Calu3 (cell line): Measurements from ENCODE around the gene RNF26. TPM values are rescaled to one million over a fixed set of nuclear protein-coding genes. Genes with fewer than 3 reads are reported as not detected.

ENCODE experiments used
- BruUV-seq: library from RNA; stranded (reverse); fragments of 400-500 nt; replicated peaks from 2 replicates; lab custom pipeline; 2021; lab: Mats Ljungman, UMichigan
- CTCF ChIA-PET: fragments of 300-600 bp; sonication (Branson Sonifier 250); formaldehyde crosslinking; loops from one replicate; lab custom pipeline; 2022; ENCODE audit warnings: antibody characterized with exemption; lab: Charles Lee
- DNase-seq: peaks from one replicate; pipeline ENCODE4 v3.0.0; 2022
- H3K27ac Mint-ChIP-seq: one replicate; pipeline ENCODE4 v1.8.0; 2022; ENCODE audit warnings: mixed read lengths; ENCODE audit not compliant: unreplicated experiment
- H3K27me3 Mint-ChIP-seq: one replicate; pipeline ENCODE4 v1.8.0; 2022; ENCODE audit warnings: mixed read lengths; ENCODE audit not compliant: unreplicated experiment
- H3K36me3 Mint-ChIP-seq: one replicate; pipeline ENCODE4 v1.8.0; 2022; ENCODE audit warnings: mild to moderate bottlenecking, moderate library complexity, mixed read lengths; ENCODE audit not compliant: insufficient read depth, unreplicated experiment
- H3K4me1 Mint-ChIP-seq: one replicate; pipeline ENCODE4 v1.8.0; 2022; ENCODE audit warnings: mild to moderate bottlenecking, low read depth, mixed read lengths; ENCODE audit not compliant: unreplicated experiment
- H3K4me3 Mint-ChIP-seq: one replicate; pipeline ENCODE4 v1.8.0; 2022; ENCODE audit warnings: mild to moderate bottlenecking, low read depth, moderate library complexity, mixed read lengths; ENCODE audit not compliant: unreplicated experiment
- H3K9me3 Mint-ChIP-seq: one replicate; pipeline ENCODE4 v1.8.0; 2022; ENCODE audit warnings: low read depth, mixed read lengths; ENCODE audit not compliant: unreplicated experiment
- CTCF ChIP-seq: fragments of 200-600 bp; IDR thresholded peaks from one replicate; pipeline ENCODE4 v1.8.0; 2022; ENCODE audit warnings: antibody characterized with exemption; ENCODE audit not compliant: unreplicated experiment
- intact Hi-C: fragments of 100-400 bp; cut with micrococcal nuclease; formaldehyde crosslinking; loops from one replicate; pipeline ENCODE4 v1.10.0; 2022; ENCODE audit not compliant: unreplicated experiment
- total RNA-seq: library from RNA; stranded (reverse); gene quantifications from 2 replicates; pipeline ENCODE4 v1.2.3, GENCODE V29; 2022

Gene RNF26
- total RNA-seq, 1 experiment from 2014 or later: 31.8 TPM

GRCh38 chr11:119352857-119353260 lies 18.5 kb downstream of the RNF26 start:
- DNase-seq: no peak
- H3K4me3 Mint-ChIP-seq: no peak overlapping the region
- intact Hi-C loops: no loop called here
- no peak for TF ChIP-seq CTCF
- CTCF ChIA-PET: interaction anchor here (0.6 to 1.1 kb wide), 3 partner anchors 15 to 268 kb away, joined by 3 to 4 read pairs (median 3); no protein-coding TSS in a partner anchor
- H3K4me1 Mint-ChIP-seq: peaks cover 8% of the 10 kb centered on the region
- BruUV-seq: no TSS peak
- peaks cover 39% of the 10 kb centered on the region for H3K27me3 Mint-ChIP-seq
- H3K27ac Mint-ChIP-seq: no peak overlapping the region
- no peaks in the 10 kb centered on the region for H3K9me3 Mint-ChIP-seq
- H3K36me3 Mint-ChIP-seq: no peaks in the 10 kb centered on the region

GRCh38 chr11:119355091-119355843 lies 20.9 kb downstream of the RNF26 start:
- Mint-ChIP-seq H3K9me3 (no peaks in the 10 kb centered on the region), H3K4me1 (peaks cover 8% of the 10 kb centered on the region), H3K27me3 (peaks cover 31% of the 10 kb centered on the region), H3K36me3 (no peaks in the 10 kb centered on the region), H3K4me3 (no peak overlapping the region), H3K27ac (no peak overlapping the region)
- CTCF ChIA-PET: interaction anchor here (1.0 kb wide), 1 partner anchor 26 kb away, joined by 3 read pairs; the partner anchor contains the start of gene USP2
- no peak for TF ChIP-seq CTCF
- no peak for DNase-seq
- BruUV-seq: no TSS peak
- intact Hi-C loops: no loop called here

GRCh38 chr11:119356349-119357031 lies 22.2 kb downstream of the RNF26 start:
- CTCF ChIA-PET: no interaction called here
- Mint-ChIP-seq H3K27ac (no peak overlapping the region), H3K27me3 (peaks cover 18% of the 10 kb centered on the region), H3K36me3 (no peaks in the 10 kb centered on the region), H3K4me1 (peaks cover 17% of the 10 kb centered on the region), H3K9me3 (no peaks in the 10 kb centered on the region), H3K4me3 (no peak overlapping the region)
- DNase-seq: no peak
- TF ChIP-seq CTCF: no peak
- intact Hi-C loops: no loop called here
- no TSS peak for BruUV-seq

- H3K27ac Mint-ChIP-seq: no peak overlapping the region
Measured at GRCh38 chr11:119357074-119357473, 22.7 kb downstream of the RNF26 start.

More at GRCh38 chr11:119357074-119357473, 22.7 kb downstream of the RNF26 start:
- H3K27me3 Mint-ChIP-seq: peaks cover 13% of the 10 kb centered on the region
- no peaks in the 10 kb centered on the region for H3K9me3 Mint-ChIP-seq
- intact Hi-C loops: no loop called here
- H3K4me3 Mint-ChIP-seq: no peak overlapping the region
- peaks cover 17% of the 10 kb centered on the region for H3K4me1 Mint-ChIP-seq
- BruUV-seq: no TSS peak
- CTCF ChIA-PET: no interaction called here
- H3K36me3 Mint-ChIP-seq: no peaks in the 10 kb centered on the region
- DNase-seq: no peak
- TF ChIP-seq CTCF: no peak
